AG04450 (cell line): ENCODE measurements around the gene NSMCE3. TPM values are rescaled to one million over a fixed set of nuclear protein-coding genes. Genes with fewer than 3 reads are reported as not detected.

Experiments
- CTCF ChIA-PET: fragments of 300-600, 350-600 bp; formaldehyde crosslinking; extraction: SDS; loops from one replicate; lab custom pipeline; 2022; ENCODE audit warnings: antibody characterized with exemption, inconsistent platforms; lab: Charles Lee
- POLR2A ChIA-PET: fragments of 350-600 bp; formaldehyde crosslinking; extraction: SDS; loops from one replicate; lab custom pipeline; 2021; ENCODE audit warnings: antibody characterized with exemption, inconsistent platforms; lab: Yijun Ruan, JAX
- DNase-seq: peaks from one replicate; pipeline ENCODE4 v3.0.0-alpha.2; 2011; ENCODE audit warnings: low read depth, low spot score
- H3K27ac ChIP-seq: one replicate; pipeline ENCODE4 v1.5.1; 2012; ENCODE audit warnings: low read depth, low read length, control low read depth
- H3K27me3 ChIP-seq: one replicate; pipeline ENCODE4 v1.6.0; 2012; ENCODE audit warnings: low read length; ENCODE audit not compliant: control insufficient read depth, insufficient read depth
- H3K4me3 ChIP-seq: 2 replicates; pipeline ENCODE4 v1.5.1; 2011; ENCODE audit warnings: mild to moderate bottlenecking, low read depth, low read length, control low read depth
- H3K9me3 ChIP-seq: 2 replicates; pipeline ENCODE4 v1.5.1; 2012; ENCODE audit warnings: low read length; ENCODE audit not compliant: control insufficient read depth, insufficient read depth
- polyA plus RNA-seq: library from polyadenylated mRNA; depleted of rRNA; stranded (reverse); fragments of >200 nt; gene quantifications from 2 replicates; pipeline ENCODE4 v1.2.3, GENCODE V29; 2011
- TF ChIP-seq, protein P1 (sequence below): IDR thresholded peaks from 2 replicates; pipeline ENCODE4 v1.5.1; 2011; ENCODE audit warnings: low read depth, low read length, control low read depth, inconsistent platforms

Gene NSMCE3
- polyA plus RNA-seq, 1 experiment = 8.5 TPM

DNA sequence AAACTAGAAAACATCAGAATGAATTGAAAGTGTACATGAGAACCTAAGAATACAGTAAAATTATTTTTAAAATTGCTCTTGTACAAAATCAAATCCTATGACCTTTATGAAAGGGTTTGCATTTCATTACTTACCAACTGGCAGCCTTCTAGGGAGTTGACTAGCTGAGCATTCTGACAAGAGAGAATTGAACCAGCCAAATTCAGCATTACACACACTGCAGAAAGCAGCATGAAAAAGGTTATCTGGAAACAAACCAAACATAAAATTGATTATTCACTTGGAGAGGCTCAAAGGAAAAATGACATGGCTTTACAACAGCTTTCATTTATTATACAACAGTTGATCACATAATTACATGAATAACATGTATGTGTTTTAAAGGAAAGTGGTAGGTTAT is 17.4 kb downstream of the NSMCE3 start:
- H3K4me3 ChIP-seq = no peak overlapping the region
- DNase-seq = no peak
- ChIA-PET POLR2A (no interaction called here), CTCF (interaction anchor here (0.9 kb wide), 1 partner anchor 11 kb away, joined by 3 read pairs; no protein-coding TSS in a partner anchor)
- H3K27ac ChIP-seq = no peak overlapping the region
- TF ChIP-seq, protein P1, sequence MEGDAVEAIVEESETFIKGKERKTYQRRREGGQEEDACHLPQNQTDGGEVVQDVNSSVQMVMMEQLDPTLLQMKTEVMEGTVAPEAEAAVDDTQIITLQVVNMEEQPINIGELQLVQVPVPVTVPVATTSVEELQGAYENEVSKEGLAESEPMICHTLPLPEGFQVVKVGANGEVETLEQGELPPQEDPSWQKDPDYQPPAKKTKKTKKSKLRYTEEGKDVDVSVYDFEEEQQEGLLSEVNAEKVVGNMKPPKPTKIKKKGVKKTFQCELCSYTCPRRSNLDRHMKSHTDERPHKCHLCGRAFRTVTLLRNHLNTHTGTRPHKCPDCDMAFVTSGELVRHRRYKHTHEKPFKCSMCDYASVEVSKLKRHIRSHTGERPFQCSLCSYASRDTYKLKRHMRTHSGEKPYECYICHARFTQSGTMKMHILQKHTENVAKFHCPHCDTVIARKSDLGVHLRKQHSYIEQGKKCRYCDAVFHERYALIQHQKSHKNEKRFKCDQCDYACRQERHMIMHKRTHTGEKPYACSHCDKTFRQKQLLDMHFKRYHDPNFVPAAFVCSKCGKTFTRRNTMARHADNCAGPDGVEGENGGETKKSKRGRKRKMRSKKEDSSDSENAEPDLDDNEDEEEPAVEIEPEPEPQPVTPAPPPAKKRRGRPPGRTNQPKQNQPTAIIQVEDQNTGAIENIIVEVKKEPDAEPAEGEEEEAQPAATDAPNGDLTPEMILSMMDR = no peak
- no peaks in the 10 kb centered on the region for H3K9me3 ChIP-seq
- H3K27me3 ChIP-seq = no peaks in the 10 kb centered on the region

DNA sequence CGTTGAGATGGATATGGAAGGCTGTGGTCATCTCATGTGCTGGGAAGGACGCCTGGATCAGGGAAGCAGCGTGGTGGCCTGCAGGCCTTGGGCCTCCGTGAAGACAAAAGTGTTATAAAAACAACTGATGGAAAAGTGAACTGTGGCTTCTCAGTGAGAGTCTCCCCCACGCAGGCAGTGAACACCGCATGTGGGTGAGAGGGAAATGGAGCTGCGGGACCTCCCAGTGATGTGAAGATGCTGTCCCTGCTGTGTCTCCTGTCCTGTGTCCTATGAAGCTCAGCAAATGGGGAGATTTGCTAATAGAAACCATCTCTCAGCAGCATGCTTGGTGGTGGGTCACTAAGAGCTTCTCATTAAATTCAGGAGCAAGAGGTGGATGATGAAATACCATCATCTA is 25.1 kb downstream of the NSMCE3 start:
- ChIA-PET CTCF (no interaction called here), POLR2A (no interaction called here)
- Histone ChIP-seq H3K9me3 (no peaks in the 10 kb centered on the region), H3K4me3 (no peak overlapping the region), H3K27ac (no peak overlapping the region), H3K27me3 (no peaks in the 10 kb centered on the region)
- no peak for DNase-seq
- TF ChIP-seq, protein P1 = no peak

DNA sequence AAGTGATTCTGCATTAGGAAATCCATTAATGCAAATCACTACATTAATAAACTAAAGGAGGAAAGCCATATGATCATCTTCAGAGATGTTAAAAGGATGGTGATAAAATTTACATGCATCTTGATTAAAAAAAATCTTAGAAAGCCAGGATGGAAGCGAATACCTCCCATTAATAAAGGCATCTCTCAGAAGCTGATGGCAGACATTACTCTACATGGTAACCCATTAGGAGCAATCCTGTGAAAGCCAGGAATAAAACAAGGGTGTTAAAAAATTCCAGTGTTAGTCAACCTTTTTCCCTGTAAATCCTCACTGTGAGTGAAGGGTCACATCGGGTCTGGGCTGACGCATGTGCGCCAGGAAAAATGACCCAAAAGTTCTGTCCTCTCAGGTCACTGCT is 25.5 kb downstream of the NSMCE3 start:
- CTCF ChIA-PET = no interaction called here
- POLR2A ChIA-PET = no interaction called here
- TF ChIP-seq, protein P1 = no peak

DNA sequence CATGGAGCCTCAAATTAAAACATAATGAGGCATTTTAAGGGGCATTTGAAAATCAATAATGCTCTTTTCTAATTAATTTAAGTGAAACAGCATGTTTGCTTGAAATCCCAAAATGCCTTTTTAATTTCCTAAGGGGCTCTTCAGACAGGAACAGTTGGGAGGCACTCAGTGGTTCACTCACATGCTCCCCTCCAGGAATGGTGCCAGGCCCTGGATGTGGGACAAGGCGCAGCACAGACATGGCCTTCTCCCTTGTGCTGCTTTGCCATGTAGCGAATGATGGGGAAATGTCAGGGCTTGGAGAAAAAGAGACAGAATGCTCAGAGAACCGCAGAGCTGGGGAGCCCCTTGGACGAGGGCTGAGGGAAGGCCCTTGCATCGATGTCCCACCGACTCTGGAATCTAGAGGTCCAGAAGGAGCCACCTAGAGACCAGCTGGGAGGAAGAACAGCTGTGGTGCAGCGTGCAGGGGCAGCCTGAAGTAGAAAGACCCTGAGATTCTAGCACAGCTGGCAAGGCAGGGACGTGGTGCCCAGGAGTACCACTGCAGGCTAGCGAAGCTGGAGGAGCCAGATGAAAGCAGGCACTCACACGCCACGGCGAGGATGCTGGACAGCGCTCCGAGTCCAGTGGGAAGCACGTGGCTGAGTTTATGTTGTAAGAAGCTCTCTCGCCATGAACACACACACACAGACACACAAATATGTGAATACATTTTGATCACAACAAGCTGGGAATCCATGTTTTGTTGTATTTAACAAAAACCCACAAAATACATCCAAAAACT is 27.0 kb downstream of the NSMCE3 start:
- H3K27me3 ChIP-seq = no peaks in the 10 kb centered on the region
- ChIA-PET CTCF (interaction anchor here (0.6 kb wide), 1 partner anchor 1119 kb away, joined by 3 read pairs; no protein-coding TSS in a partner anchor), POLR2A (no interaction called here)
- no peak overlapping the region for H3K4me3 ChIP-seq
- H3K9me3 ChIP-seq = no peaks in the 10 kb centered on the region
- TF ChIP-seq, protein P1 = no peak
- DNase-seq = no peak
- no peak overlapping the region for H3K27ac ChIP-seq

More for the DNA sequence above, 25.5 kb downstream of the NSMCE3 start:
- H3K4me3 ChIP-seq = no peak overlapping the region
- no peaks in the 10 kb centered on the region for H3K27me3 ChIP-seq
- no peak for DNase-seq
- H3K9me3 ChIP-seq = no peaks in the 10 kb centered on the region
- no peak overlapping the region for H3K27ac ChIP-seq

DNA sequence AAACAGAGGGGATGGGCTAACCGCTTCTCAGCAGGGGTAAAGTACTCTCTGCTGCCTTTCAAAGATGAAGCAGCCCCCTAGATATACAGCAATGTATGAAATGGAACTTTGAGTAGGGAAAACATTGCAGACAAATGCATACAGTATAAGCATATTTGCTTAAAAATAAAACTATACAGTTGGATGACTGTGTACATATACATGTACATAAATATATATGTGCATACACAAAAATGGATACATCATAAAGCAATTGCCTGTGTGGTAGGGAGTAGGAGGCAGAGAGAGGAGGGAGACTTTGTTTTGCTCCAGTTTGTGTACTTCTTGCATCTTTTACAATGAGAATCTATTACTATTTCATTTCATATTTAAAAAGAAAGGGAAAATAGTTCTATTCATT is 28.4 kb downstream of the NSMCE3 start:
- POLR2A ChIA-PET = no interaction called here
- CTCF ChIA-PET = no interaction called here
- TF ChIP-seq, protein P1 = no peak
- Histone ChIP-seq H3K27ac (no peak overlapping the region), H3K9me3 (no peaks in the 10 kb centered on the region), H3K27me3 (no peaks in the 10 kb centered on the region), H3K4me3 (no peak overlapping the region)
- DNase-seq = no peak
